Renal cortex interstitium (tissue), 11 donors: Measurements from ENCODE around the gene GPRIN1. TPM values are rescaled to one million over a fixed set of nuclear protein-coding genes. Genes with fewer than 3 reads are reported as not detected.

Experiments used
- DNase-seq, 11 donors: peaks; one replicate each; pipeline ENCODE4 v3.0.0-alpha.2; 2013; ENCODE audit warnings: low read depth in 9 of 11, low spot score in 4 of 11; ENCODE audit errors: extremely low read depth in 1 of 11
- polyA plus RNA-seq, 3 donors: library from polyadenylated mRNA; unstranded; fragments of 120-200 nt; gene quantifications; one replicate each; pipeline ENCODE4 v1.2.1, GENCODE V29; 2013; ENCODE audit not compliant: insufficient read length in 3 of 3

Gene GPRIN1
- polyA plus RNA-seq, 3 donors = 1.4 to 2.3 (median 2.2) TPM

DNA sequence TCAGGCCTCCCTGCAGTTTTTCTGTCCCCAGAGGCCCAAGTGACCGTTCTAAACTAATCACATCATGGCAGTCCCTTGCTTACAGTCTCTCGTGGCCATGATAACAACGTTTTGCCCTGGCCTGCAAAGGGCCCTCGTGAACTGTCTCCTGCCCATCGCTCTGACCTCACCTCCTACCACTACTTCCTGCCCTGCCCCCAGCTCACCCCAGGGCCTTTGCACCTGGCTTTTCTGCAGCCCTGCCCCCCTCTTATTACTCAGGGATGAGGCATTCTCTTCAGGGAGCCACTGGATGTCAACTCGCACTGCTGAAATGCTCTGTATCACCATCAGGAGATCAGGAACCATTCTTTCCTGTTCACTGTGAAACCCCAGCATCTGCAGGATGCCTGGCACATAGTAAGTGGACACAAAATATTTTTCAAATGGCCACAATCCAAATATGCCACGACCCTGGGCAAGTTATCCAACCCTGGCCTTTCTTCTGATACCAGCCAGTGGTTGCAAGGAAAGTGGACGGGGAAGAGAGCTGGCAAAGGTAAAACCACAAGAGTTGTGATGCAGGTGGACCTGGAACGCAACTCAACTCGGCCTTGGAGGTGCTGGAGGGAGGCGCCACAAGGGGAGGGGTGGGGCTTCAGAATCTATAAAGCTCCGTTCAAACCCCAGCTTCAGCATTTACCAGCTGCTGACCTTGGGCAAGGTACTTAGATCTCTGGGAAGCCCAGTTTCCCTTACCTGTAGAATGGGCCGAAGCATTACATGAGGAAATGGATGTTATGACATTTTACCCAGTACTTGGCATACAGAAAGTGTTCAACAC lies 18.7 kb upstream of the GPRIN1 start:
- DNase-seq = no peak

DNA sequence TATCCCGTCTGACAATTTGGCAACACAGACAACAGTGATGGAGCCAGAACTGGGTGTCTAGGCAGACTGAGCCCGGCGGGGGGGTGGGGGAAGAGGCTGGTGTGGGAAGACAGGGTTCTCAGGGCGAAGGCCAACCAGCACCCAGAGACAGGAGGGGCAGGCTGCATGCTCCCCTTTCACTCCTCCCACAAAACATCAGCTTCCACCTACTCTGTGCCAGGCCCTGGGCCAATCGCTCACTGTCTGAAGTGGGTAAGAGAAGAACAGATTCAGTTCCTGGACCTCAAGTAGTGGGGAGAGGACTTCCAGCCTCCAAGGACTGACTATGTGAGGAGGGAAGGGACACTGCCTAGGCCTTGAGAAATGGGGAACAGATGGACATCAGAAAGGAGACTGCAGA lies 17.6 kb upstream of the GPRIN1 start:
- DNase-seq = no peak

- DNase-seq = no peak
Observed at GRCh38 chr5:176626876-176627236, 16.9 kb upstream of the GPRIN1 start.

GRCh38 chr5:176625966-176626875 lies 16.3 kb upstream of the GPRIN1 start:
- DNase-seq = no peak

DNA sequence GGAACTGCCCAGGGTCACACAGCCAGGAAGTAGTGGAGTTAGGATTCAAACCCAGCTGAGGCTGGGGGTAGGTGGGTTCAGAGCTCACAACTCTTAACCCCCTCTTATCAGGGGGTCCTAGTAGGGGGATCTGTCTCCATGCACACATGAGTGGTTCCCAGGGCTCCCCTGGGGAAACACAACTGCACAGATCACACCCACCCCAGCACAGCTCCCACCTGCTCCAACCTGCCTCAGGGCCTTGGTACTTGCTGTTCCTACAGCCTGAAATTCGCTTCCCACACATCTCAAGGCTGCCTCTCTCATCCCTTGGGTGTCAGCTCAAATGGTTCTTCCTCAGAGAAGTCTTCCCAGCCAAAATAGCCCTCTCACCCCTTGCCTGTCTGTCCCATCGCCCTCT lies 15.6 kb upstream of the GPRIN1 start:
- no peak for DNase-seq

DNA sequence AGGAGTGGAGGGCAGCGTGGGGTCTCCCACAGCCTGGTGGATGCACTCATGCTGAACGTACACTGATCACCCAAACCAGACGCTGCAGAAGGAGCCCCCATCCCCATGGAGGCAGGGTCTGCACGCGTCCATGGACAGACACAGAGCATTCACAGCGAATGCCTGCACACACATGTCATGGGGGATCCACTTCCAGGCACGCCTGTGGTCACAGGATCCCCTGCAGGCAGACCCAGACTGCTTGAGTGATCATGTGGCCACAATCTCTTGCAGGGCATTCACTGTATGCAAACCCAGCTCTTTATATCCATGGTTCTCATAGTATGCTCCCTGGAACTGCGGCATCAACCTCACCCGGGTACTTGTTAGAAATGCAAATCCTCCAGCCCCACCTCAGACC lies 15.0 kb upstream of the GPRIN1 start:
- no peak for DNase-seq

- DNase-seq = no peak
Observed at GRCh38 chr5:176624142-176624541, 14.2 kb upstream of the GPRIN1 start.

DNA sequence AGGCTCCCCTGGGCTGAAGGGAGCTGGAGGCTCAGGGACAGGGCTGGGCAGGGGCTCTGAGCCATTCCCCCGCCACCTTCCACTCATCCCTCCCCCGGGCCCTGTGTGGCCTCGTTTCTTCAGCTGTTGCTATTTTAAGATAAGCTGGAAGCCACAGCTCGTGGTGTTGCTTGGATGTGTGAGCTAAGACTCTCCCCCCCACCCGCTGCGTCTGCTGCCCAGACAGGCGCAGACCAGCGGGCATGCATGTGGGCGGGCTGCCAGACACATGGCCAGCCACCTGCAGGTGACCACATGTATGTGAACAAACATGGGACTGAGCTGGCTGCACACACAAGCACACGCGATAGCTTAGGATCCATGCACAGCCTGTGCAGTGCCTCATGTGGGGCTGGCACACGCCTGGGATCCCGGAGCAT lies 11.7 kb upstream of the GPRIN1 start:
- no peak for DNase-seq

- no peak for DNase-seq
Observed at GRCh38 chr5:176620333-176620981, 10.5 kb upstream of the GPRIN1 start.

- no peak for DNase-seq
Observed at GRCh38 chr5:176619569-176620332, 9.8 kb upstream of the GPRIN1 start.

DNA sequence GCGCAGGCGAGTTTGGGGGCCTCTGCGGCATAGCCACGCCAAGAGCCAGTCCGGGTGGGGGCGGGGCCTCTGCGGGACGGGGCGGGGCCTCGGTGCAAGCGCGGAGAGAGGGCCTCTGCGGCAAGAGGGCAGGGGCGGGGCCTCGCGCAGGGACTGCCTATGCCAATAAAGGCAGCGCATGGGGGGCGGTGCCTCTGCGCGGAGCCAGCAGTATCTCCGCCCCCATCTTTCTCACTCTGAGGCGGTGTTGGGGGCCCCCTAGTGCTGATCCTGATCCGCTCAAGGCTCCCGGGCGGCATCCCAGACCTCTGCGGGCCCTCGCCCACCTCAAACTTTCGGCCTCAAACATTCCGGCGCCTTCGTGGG lies 9.2 kb upstream of the GPRIN1 start:
- DNase-seq = peak in 7 of 11 donors; percentile 54 to 77 (median 64)

- DNase-seq = no peak
Observed at GRCh38 chr5:176618783-176619182, 8.8 kb upstream of the GPRIN1 start.

- no peak for DNase-seq
Observed at GRCh38 chr5:176616511-176616910, 6.6 kb upstream of the GPRIN1 start.

GRCh38 chr5:176614805-176615478 lies 5.0 kb upstream of the GPRIN1 start:
- no peak for DNase-seq

DNA sequence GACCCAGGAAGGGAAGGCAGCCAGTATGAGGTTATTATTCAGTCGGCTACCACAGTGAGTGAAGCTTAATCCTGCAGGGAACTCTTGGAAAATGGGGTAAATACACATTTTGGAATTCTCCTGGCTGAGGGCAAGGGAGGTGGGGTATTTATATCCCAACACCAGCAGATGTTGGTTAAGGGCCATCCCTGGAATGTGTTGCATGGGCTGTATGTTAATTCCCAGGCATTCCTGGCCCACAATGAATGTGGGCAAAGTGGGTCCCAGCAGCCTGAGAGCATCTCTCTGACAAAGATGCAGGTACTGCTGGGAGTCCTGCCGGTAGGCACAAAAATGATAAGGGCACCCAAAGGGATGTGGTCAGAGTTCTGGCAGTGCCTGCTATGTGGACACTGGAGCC lies 2.9 kb upstream of the GPRIN1 start:
- no peak for DNase-seq

DNA sequence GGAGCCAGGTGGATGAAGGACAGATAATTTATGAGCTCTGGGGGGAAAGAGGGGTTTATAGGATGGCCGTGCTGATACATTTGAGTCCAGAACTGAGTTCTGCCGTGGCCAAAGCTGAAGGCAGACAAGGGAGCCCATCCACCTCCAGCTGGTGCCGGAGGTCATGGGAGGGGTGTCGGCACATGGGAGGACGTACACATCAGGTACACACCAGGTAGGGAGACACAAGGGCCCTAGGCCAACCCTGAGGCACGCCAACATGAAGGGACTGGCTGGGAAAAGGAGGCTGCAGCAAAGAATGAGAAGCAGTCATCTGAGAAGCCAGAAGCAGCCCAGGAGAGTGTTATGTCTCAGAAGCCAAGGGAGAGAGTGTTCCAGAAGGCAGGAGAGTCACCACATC lies 2.1 kb upstream of the GPRIN1 start:
- no peak for DNase-seq

DNA sequence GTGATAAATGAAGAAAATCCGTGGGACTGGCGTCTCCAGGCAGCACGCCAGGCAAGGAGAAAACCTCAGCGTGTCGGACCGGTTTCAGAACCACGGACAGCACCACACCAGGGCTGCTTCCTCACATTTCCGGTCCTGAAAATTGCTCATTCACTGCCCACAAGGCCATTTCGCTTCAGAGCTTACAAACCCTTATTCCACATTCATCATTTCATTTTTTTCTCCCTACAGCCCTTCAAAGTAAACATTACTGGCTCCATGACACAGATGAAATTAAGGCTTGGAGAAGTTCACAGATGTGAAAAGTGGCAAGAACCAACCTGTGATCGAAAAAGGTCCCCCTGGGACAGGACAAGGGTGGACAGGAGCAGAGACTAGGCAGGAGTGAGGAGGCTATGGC lies 1.5 kb upstream of the GPRIN1 start:
- peak in 8 of 11 donors; percentile 76 to 84 (median 79) for DNase-seq

DNA sequence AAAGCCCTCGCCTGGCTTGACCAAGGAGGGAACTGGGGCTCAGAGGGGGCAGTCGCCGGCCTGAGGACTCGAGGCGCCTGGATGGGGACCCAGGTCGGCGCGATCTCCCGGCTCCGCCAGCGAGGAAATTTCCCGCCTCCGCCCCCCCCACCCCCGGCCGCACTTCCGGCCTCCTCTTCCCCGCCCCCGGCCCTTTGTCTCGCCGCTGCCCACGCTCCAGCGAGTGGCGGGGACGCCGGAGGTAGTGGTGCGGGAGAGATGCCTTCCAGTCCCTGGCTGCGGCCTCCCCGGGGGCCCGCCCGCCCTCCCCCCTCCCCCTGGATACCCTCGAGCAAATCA lies 448 bp upstream of the GPRIN1 start:
- DNase-seq = no peak
